ENCODE data around the gene MCF2L. TPM values are rescaled to one million over a fixed set of nuclear protein-coding genes. Genes with fewer than 3 reads are reported as not detected.

Gene MCF2L
- total and polyA plus RNA-seq, 2 experiments from 2014 or later: 4.8 to 25.6 TPM

- peaks cover 29% of the 10 kb centered on the region for H3K4me1 Mint-ChIP-seq
- H3K4me3 ChIP-seq: no peak overlapping the region
- no peaks in the 10 kb centered on the region for H3K36me3 ChIP-seq (ENCODE audit: insufficient read depth)
- no peaks in the 10 kb centered on the region for H3K4me1 ChIP-seq (ENCODE audit: insufficient read depth)
- TF ChIP-seq STAT1 (IDR thresholded peaks at IDR 0.05; ENCODE audit: unreplicated experiment) (no peak), ETS1 (IDR thresholded peaks at IDR 0.05) (no peak), ZNF114 (CRISPR knock-in tag; IDR thresholded peaks at IDR 0.05) (no peak), JUNB (IDR thresholded peaks at IDR 0.05; ENCODE audit: unreplicated experiment) (no peak), REST (IDR thresholded peaks at IDR 0.05; ENCODE audit: unreplicated experiment) (no peak), ZNF331 (CRISPR knock-in tag; IDR thresholded peaks at IDR 0.05; ENCODE audit: low read depth) (no peak), NANOG (IDR thresholded peaks at IDR 0.05; ENCODE audit: borderline replicate concordance) (no peak), POLR2AphosphoS5 (IDR thresholded peaks at IDR 0.05; ENCODE audit: low read depth) (no peak), EZH2phosphoT487 (IDR thresholded peaks at IDR 0.05; ENCODE audit: unreplicated experiment) (no peak), EZH2 (IDR thresholded peaks at IDR 0.05; ENCODE audit: low read depth, unreplicated experiment) (no peak), CREB1 (CRISPR knock-in tag; IDR thresholded peaks at IDR 0.05; ENCODE audit: low read depth) (no peak), ZNF462 (CRISPR knock-in tag; IDR thresholded peaks at IDR 0.05) (no peak), CTCF (conservative IDR thresholded peaks at IDR 0.05; ENCODE audit: low read depth in 2 of 2) (no peak)
- H3K79me2 ChIP-seq (replicated peaks; ENCODE audit: insufficient read depth): no peaks in the 10 kb centered on the region; the same call in 1 of the 2 replicates
- H3K36me3 Mint-ChIP-seq (ENCODE audit: low read depth): no peaks in the 10 kb centered on the region
- ATAC-seq (no peak), DNase-seq (ENCODE audit: low spot score) (no peak)
- peaks cover under 1% of the 10 kb centered on the region; the same call in 1 of the 3 replicates for H3K9me3 Mint-ChIP-seq
- no peak overlapping the region for H3K27ac Mint-ChIP-seq
- no peaks in the 10 kb centered on the region for H3K9me2 ChIP-seq (ENCODE audit: insufficient read depth)
- peaks cover 9% of the 10 kb centered on the region for H3K27me3 Mint-ChIP-seq (ENCODE audit: insufficient read depth, low read depth, poor library complexity)
- no peak overlapping the region for H3K4me3 Mint-ChIP-seq
- H3K27ac ChIP-seq (ENCODE audit: low read depth): no peak overlapping the region
- H3K4me2 ChIP-seq: no peak overlapping the region
- no peaks in the 10 kb centered on the region; the same call in 1 of the 2 replicates for H4K20me1 ChIP-seq (replicated peaks; ENCODE audit: insufficient read depth)
- no peaks in the 10 kb centered on the region for H3K27me3 ChIP-seq (ENCODE audit: insufficient read depth)
- no peaks in the 10 kb centered on the region for H3F3A ChIP-seq (replicated peaks; ENCODE audit: low read depth)
- no peak overlapping the region for H2AFZ ChIP-seq
Measured at GRCh38 chr13:112977525-112977924, 8.5 kb downstream of the MCF2L start.
